ENCODE measurements around the gene BTD. TPM values are rescaled to one million over a fixed set of nuclear protein-coding genes. Genes with fewer than 3 reads are reported as not detected.

BTD gene
- total and polyA plus RNA-seq, 12 donors = 4.8 to 17.2 (median 13.0) TPM

GRCh38 chr3:15563190-15563589 lies 38.4 kb upstream of the BTD start:
- intact Hi-C loops (cut with DNase I) = loop anchor here in 2 of 10 donors (5.0 to 10.0 kb wide), 2 partner anchors 136 to 358 kb away; partner anchors contain the start of genes CAPN7 (in 1 of the 2), EAF1 (in 1 of the 2) and METTL6 (in 1 of the 2)

DNA sequence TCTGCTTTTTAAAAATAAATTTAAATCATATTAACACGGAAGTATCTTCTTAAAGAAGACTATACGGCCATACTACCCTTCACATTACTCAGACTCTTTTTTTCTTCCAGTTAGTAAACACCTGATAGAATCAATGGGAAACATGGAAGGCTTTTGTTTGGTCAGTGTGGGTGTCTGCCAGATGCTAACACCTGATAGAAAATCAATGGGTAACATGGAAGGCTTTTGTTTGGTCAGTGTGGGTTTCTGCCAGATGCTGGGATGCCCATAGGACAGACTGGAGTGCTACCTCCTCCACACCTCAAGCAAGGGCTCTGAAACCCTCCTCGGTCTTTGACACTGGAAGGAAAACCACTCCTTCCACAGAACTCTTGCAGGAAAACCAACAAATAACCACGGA lies 29.4 kb upstream of the BTD start:
- Histone ChIP-seq H3K9me3 (no peaks in the 10 kb centered on the region), H3K36me3 (peaks cover 0 to 100% (median 41%) of the 10 kb centered on the region in 9 donors), H3K4me3 (no peak overlapping the region), H3K27me3 (no peaks in the 10 kb centered on the region), H3K27ac (no peak overlapping the region), H3K4me1 (peaks cover 0 to 6% (median 0%) of the 10 kb centered on the region in 9 donors)
- 91 to 95% methylated on average over 4 of the region's 4 CpGs for WGBS, 2 donors
- ATAC-seq (no peak), DNase-seq (no peak)
- intact Hi-C loops (cut with DNase I) = loop anchor here in 2 of 10 donors (10.0 kb wide), 2 partner anchors 327 to 347 kb away; no protein-coding TSS in a partner anchor
- TF ChIP-seq, protein P1, sequence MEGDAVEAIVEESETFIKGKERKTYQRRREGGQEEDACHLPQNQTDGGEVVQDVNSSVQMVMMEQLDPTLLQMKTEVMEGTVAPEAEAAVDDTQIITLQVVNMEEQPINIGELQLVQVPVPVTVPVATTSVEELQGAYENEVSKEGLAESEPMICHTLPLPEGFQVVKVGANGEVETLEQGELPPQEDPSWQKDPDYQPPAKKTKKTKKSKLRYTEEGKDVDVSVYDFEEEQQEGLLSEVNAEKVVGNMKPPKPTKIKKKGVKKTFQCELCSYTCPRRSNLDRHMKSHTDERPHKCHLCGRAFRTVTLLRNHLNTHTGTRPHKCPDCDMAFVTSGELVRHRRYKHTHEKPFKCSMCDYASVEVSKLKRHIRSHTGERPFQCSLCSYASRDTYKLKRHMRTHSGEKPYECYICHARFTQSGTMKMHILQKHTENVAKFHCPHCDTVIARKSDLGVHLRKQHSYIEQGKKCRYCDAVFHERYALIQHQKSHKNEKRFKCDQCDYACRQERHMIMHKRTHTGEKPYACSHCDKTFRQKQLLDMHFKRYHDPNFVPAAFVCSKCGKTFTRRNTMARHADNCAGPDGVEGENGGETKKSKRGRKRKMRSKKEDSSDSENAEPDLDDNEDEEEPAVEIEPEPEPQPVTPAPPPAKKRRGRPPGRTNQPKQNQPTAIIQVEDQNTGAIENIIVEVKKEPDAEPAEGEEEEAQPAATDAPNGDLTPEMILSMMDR (IDR thresholded peaks at IDR 0.05) = no peak

More at GRCh38 chr3:15563190-15563589, 38.4 kb upstream of the BTD start:
- DNase-seq (no peak), ATAC-seq (no peak)
- H3K36me3 ChIP-seq = peaks cover 0 to 93% (median 42%) of the 10 kb centered on the region in 9 donors
- no peaks in the 10 kb centered on the region for H3K9me3 ChIP-seq
- no peaks in the 10 kb centered on the region for H3K4me1 ChIP-seq
- TF ChIP-seq, protein P1 (IDR thresholded peaks at IDR 0.05) = no peak
- H3K27me3 ChIP-seq = no peaks in the 10 kb centered on the region
- WGBS, 2 donors = 89 to 92% methylated on average over 1 of the region's 1 CpG
- H3K4me3 ChIP-seq = no peak overlapping the region
- no peak overlapping the region for H3K27ac ChIP-seq

- 92 to 95% methylated on average over 5 of the region's 5 CpGs for WGBS, 2 donors
- H3K4me3 ChIP-seq = no peak overlapping the region
- H3K27ac ChIP-seq = no peak overlapping the region
- H3K36me3 ChIP-seq = peaks cover 0 to 97% (median 31%) of the 10 kb centered on the region in 9 donors
- H3K27me3 ChIP-seq = no peaks in the 10 kb centered on the region
- DNase-seq (no peak), ATAC-seq (no peak)
- TF ChIP-seq, protein P1 (IDR thresholded peaks at IDR 0.05) = no peak
- H3K4me1 ChIP-seq = peaks cover 0 to 20% (median 0%) of the 10 kb centered on the region in 9 donors
- no peaks in the 10 kb centered on the region for H3K9me3 ChIP-seq
- intact Hi-C loops (cut with DNase I) = loop anchor here in 2 of 10 donors (10.0 kb wide), 2 partner anchors 331 to 351 kb away; no protein-coding TSS in a partner anchor
Observed at GRCh38 chr3:15575446-15575845, 26.1 kb upstream of the BTD start.

DNA sequence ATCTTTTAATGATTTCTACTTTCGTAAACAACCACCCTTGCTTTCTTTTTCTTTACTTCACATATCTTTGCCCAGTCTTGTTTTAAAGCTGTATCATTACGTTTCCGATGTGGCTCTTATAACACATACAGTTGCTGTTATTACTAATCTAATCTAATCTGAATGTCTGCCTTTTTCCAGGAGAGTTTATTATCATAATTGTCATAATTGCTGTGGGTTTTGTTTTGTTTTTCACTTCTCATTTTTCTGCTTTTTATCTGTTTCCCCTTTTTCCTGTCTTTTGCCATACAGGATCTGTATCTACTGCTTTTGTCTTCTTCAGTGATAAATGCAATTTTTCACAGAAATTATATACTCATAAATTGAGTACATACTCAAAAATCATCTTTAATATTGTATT lies 25.1 kb upstream of the BTD start:
- DNase-seq (no peak), ATAC-seq (no peak)
- no peak overlapping the region for H3K4me3 ChIP-seq
- TF ChIP-seq, protein P1 (IDR thresholded peaks at IDR 0.05) = no peak
- H3K9me3 ChIP-seq = no peaks in the 10 kb centered on the region
- H3K27me3 ChIP-seq = no peaks in the 10 kb centered on the region
- no peak overlapping the region for H3K27ac ChIP-seq
- peaks cover 0 to 97% (median 29%) of the 10 kb centered on the region in 9 donors for H3K36me3 ChIP-seq
- peaks cover 0 to 20% (median 0%) of the 10 kb centered on the region in 9 donors for H3K4me1 ChIP-seq
- intact Hi-C loops (cut with DNase I) = loop anchor here in 2 of 10 donors (10.0 kb wide), 2 partner anchors 332 to 352 kb away; no protein-coding TSS in a partner anchor
- WGBS, 2 donors = 93 to 95% methylated on average over 3 of the region's 3 CpGs
